AG09309 (cell line): ENCODE results near the gene SERTM1.

Source experiments
- DNase-seq: peaks from one replicate; pipeline ENCODE4 v3.0.0-alpha.2; 2010; ENCODE audit warnings: low read depth
- H3K4me3 ChIP-seq: 2 replicates; pipeline ENCODE4 v1.5.1; 2011; ENCODE audit warnings: mild to moderate bottlenecking, low read depth, low read length, moderate library complexity; ENCODE audit not compliant: control insufficient read depth
- CTCF ChIP-seq: IDR thresholded peaks from 2 replicates; pipeline ENCODE4 v1.5.1; 2011; ENCODE audit warnings: mild to moderate bottlenecking, low read depth, low read length, inconsistent platforms; ENCODE audit not compliant: insufficient read depth, control insufficient read depth; ENCODE audit errors: missing control alignments

SERTM1 gene

GRCh38 chr13:36715841-36716240, 42.0 kb downstream of the SERTM1 start:
- no peak for DNase-seq
- no peak overlapping the region for H3K4me3 ChIP-seq
- no peak for TF ChIP-seq CTCF

- no peak overlapping the region for H3K4me3 ChIP-seq
- TF ChIP-seq CTCF: no peak
- no peak for DNase-seq
These were observed 43.2 kb downstream of the SERTM1 start for GRCh38 chr13:36717017-36717416.

- TF ChIP-seq CTCF: no peak
- no peak overlapping the region for H3K4me3 ChIP-seq
- DNase-seq: no peak
These were observed 44.2 kb downstream of the SERTM1 start for GRCh38 chr13:36717966-36718545.

GRCh38 chr13:36718686-36719085, 44.9 kb downstream of the SERTM1 start:
- DNase-seq: no peak
- H3K4me3 ChIP-seq: no peak overlapping the region
- no peak for TF ChIP-seq CTCF

- no peak for DNase-seq
- H3K4me3 ChIP-seq: no peak overlapping the region
- no peak for TF ChIP-seq CTCF
These were observed 50.3 kb downstream of the SERTM1 start for GRCh38 chr13:36724141-36724540.

GRCh38 chr13:36725936-36726335, 52.1 kb downstream of the SERTM1 start:
- no peak for DNase-seq
- TF ChIP-seq CTCF: no peak
- no peak overlapping the region for H3K4me3 ChIP-seq

GRCh38 chr13:36728006-36728405, 54.2 kb downstream of the SERTM1 start:
- DNase-seq: no peak
- no peak overlapping the region for H3K4me3 ChIP-seq
- TF ChIP-seq CTCF: no peak
